ENCODE data around the gene EXOC6B. TPM values are rescaled to one million over a fixed set of nuclear protein-coding genes. Genes with fewer than 3 reads are reported as not detected.

The EXOC6B gene
- total RNA-seq, 1 donor = 40.2 TPM

- H3K4me3 ChIP-seq (ENCODE audit: low read depth, low read length) = no peak overlapping the region
- no peak for TF ChIP-seq CTCF (IDR thresholded peaks at IDR 0.05; ENCODE audit: insufficient read depth, low read depth, low read length)
- no peak for DNase-seq (ENCODE audit: low read depth)
Observed at GRCh38 chr2:72238311-72238710, 587.5 kb downstream of the EXOC6B start.

- no peak overlapping the region for H3K4me3 ChIP-seq (ENCODE audit: low read depth, low read length)
- no peak for TF ChIP-seq CTCF (IDR thresholded peaks at IDR 0.05; ENCODE audit: insufficient read depth, low read depth, low read length)
- no peak for DNase-seq (ENCODE audit: low read depth)
Observed at GRCh38 chr2:72237549-72237948, 588.3 kb downstream of the EXOC6B start.

GRCh38 chr2:72236445-72237067 is 589.3 kb downstream of the EXOC6B start:
- no peak for TF ChIP-seq CTCF (IDR thresholded peaks at IDR 0.05; ENCODE audit: insufficient read depth, low read depth, low read length)
- peak; percentile 27 for DNase-seq (ENCODE audit: low read depth)
- no peak overlapping the region for H3K4me3 ChIP-seq (ENCODE audit: low read depth, low read length)

GRCh38 chr2:72235497-72236415 is 590.1 kb downstream of the EXOC6B start:
- no peak overlapping the region for H3K4me3 ChIP-seq (ENCODE audit: low read depth, low read length)
- no peak for TF ChIP-seq CTCF (IDR thresholded peaks at IDR 0.05; ENCODE audit: insufficient read depth, low read depth, low read length)
- no peak for DNase-seq (ENCODE audit: low read depth)

GRCh38 chr2:72233211-72233610 is 592.6 kb downstream of the EXOC6B start:
- no peak for DNase-seq (ENCODE audit: low read depth)
- H3K4me3 ChIP-seq (ENCODE audit: low read depth, low read length) = no peak overlapping the region
- no peak for TF ChIP-seq CTCF (IDR thresholded peaks at IDR 0.05; ENCODE audit: insufficient read depth, low read depth, low read length)

- peak; percentile 78 for DNase-seq (ENCODE audit: low read depth)
Observed at GRCh38 chr2:72222829-72223564, 602.8 kb downstream of the EXOC6B start.

More at GRCh38 chr2:72222829-72223564, 602.8 kb downstream of the EXOC6B start:
- TF ChIP-seq CTCF (IDR thresholded peaks at IDR 0.05; ENCODE audit: insufficient read depth, low read depth, low read length) = no peak
- no peak overlapping the region for H3K4me3 ChIP-seq (ENCODE audit: low read depth, low read length)
